AG09319 (cell line): Measurements from ENCODE around the gene ARMC9.

Experiments
- DNase-seq: peaks from one replicate; pipeline ENCODE4 v3.0.0-alpha.2; 2010; ENCODE audit warnings: low read depth; ENCODE audit errors: extremely low read depth
- CTCF ChIP-seq: IDR thresholded peaks from 2 replicates; pipeline ENCODE4 v1.5.1; 2011; ENCODE audit warnings: low read depth, mild to moderate bottlenecking, inconsistent platforms, low read length, moderate library complexity

Gene ARMC9

GRCh38 chr2:231337807-231338759, 139.7 kb downstream of the ARMC9 start:
- TF ChIP-seq CTCF: no peak
- no peak for DNase-seq

GRCh38 chr2:231339316-231339715, 140.9 kb downstream of the ARMC9 start:
- no peak for DNase-seq
- TF ChIP-seq CTCF: no peak

GRCh38 chr2:231341100-231341499, 142.7 kb downstream of the ARMC9 start:
- TF ChIP-seq CTCF: no peak
- DNase-seq: no peak

GRCh38 chr2:231342061-231342711, 143.8 kb downstream of the ARMC9 start:
- no peak for DNase-seq
- TF ChIP-seq CTCF: no peak

- DNase-seq: no peak
- no peak for TF ChIP-seq CTCF
These were observed 144.7 kb downstream of the ARMC9 start for GRCh38 chr2:231343006-231343710.

GRCh38 chr2:231343988-231344387, 145.6 kb downstream of the ARMC9 start:
- no peak for DNase-seq
- TF ChIP-seq CTCF: no peak
